Stimulated activated naive CD8-positive, alpha-beta T cell treated with anti-CD3 and anti-CD28 coated beads, Interleukin-15, amount 100 ng/mL, for 72 hours (primary cell): ENCODE measurements around the gene NCDN.

Source experiments
- ATAC-seq: fragments of 150-1000 bp; cut with Tn5 transposase; 2 replicates; pipeline ENCODE4 v1.10.0; 2021; ENCODE audit warnings: mild to moderate bottlenecking, moderate library complexity
- DNase-seq, 2 donors: peaks; one replicate each; pipeline ENCODE4 v3.0.0; 2021 to 2022
- H3K27ac Mint-ChIP-seq, 2 donors: one replicate each; pipeline ENCODE4 v1.8.0; 2022; ENCODE audit warnings: mild to moderate bottlenecking in 2 of 2, mixed read lengths in 2 of 2, moderate library complexity in 2 of 2
- H3K27me3 Mint-ChIP-seq: one replicate; pipeline ENCODE4 v1.8.0; 2022; ENCODE audit warnings: mixed read lengths
- H3K4me1 Mint-ChIP-seq: one replicate; pipeline ENCODE4 v1.8.0; 2022; ENCODE audit warnings: mild to moderate bottlenecking, mixed read lengths
- H3K4me3 Mint-ChIP-seq, 2 donors: one replicate each; pipeline ENCODE4 v1.8.0; 2022; ENCODE audit warnings: mild to moderate bottlenecking in 2 of 2, mixed read lengths in 2 of 2, moderate library complexity in 1 of 2
- H3K9me3 Mint-ChIP-seq, 2 donors: one replicate each; pipeline ENCODE4 v1.8.0; 2022; ENCODE audit warnings: mixed read lengths in 2 of 2

Gene NCDN

GRCh38 chr1:35615440-35615839 is 57.8 kb downstream of the NCDN start:
- peaks cover 5% of the 10 kb centered on the region for H3K4me1 Mint-ChIP-seq
- H3K4me3 Mint-ChIP-seq = no peak overlapping the region
- no peaks in the 10 kb centered on the region for H3K27me3 Mint-ChIP-seq
- H3K9me3 Mint-ChIP-seq = no peaks in the 10 kb centered on the region
- no peak for DNase-seq
- no peak overlapping the region for H3K27ac Mint-ChIP-seq
- no peak for ATAC-seq
